CD14-positive monocyte (primary cell): ENCODE results near the gene NAA60. TPM values are rescaled to one million over a fixed set of nuclear protein-coding genes. Genes with fewer than 3 reads are reported as not detected.

ENCODE experiments used
- DNase-seq, 3 donors: peaks; one replicate each; pipeline ENCODE4 v3.0.0-alpha.2; 2011 to 2022
- H2AFZ ChIP-seq: 2 replicates; pipeline ENCODE4 v1.6.0; 2012; ENCODE audit warnings: mild to moderate bottlenecking, low read depth, low read length, inconsistent platforms; ENCODE audit not compliant: insufficient read depth, poor library complexity, severe bottlenecking
- H3K27ac ChIP-seq, 2 donors: 1 replicate in 1 of 2; 2 replicates in 1 of 2; pipeline ENCODE4 v1.5.1; 2012 to 2013; ENCODE audit warnings: low read length in 2 of 2, control low read depth in 1 of 2, inconsistent platforms in 1 of 2, low read depth in 1 of 2, mild to moderate bottlenecking in 1 of 2
- H3K27me3 ChIP-seq, 2 donors: one replicate each; pipeline versions ENCODE4 v1.6.0 to v1.6.1; 2011 to 2013; ENCODE audit warnings: low read length in 2 of 2; ENCODE audit not compliant: control insufficient read depth in 2 of 2, insufficient read depth in 2 of 2
- H3K36me3 ChIP-seq, 2 donors: replicated peaks in 1 of 2; 1 replicate in 1 of 2; 2 replicates in 1 of 2; pipeline versions ENCODE4 v1.5.1 to v1.6.1; 2012 to 2013; ENCODE audit warnings: low read length in 2 of 2, control low read depth in 1 of 2, inconsistent platforms in 1 of 2, mild to moderate bottlenecking in 1 of 2; ENCODE audit not compliant: insufficient read depth in 2 of 2, control insufficient read depth in 1 of 2
- H3K4me1 ChIP-seq, 2 donors: 1 replicate in 1 of 2; 2 replicates in 1 of 2; pipeline versions ENCODE4 v1.5.1 to v1.6.1; 2012 to 2013; ENCODE audit warnings: low read length in 2 of 2, control low read depth in 1 of 2, inconsistent platforms in 1 of 2, mild to moderate bottlenecking in 1 of 2, moderate library complexity in 1 of 2; ENCODE audit not compliant: insufficient read depth in 2 of 2, control insufficient read depth in 1 of 2
- H3K4me2 ChIP-seq: replicated peaks from 2 replicates; pipeline ENCODE3; 2012; ENCODE audit warnings: low read length, moderate library complexity, mild to moderate bottlenecking; ENCODE audit not compliant: poor library complexity, severe bottlenecking; ENCODE audit errors: extremely low read depth
- H3K4me3 ChIP-seq, 3 experiments: fragments of 200-600 bp in 1 of 3; sonication (generic) in 1 of 3; replicated peaks in 1 of 3; 1 replicate in 2 of 3; 2 replicates in 1 of 3; pipeline ENCODE4 v1.5.1; 2011 to 2013; ENCODE audit warnings: low read length in 3 of 3, mild to moderate bottlenecking in 3 of 3, control low read depth in 2 of 3, low read depth in 2 of 3, inconsistent platforms in 1 of 3, moderate library complexity in 1 of 3
- H3K79me2 ChIP-seq: 2 replicates; pipeline ENCODE4 v1.6.0; 2012; ENCODE audit warnings: mild to moderate bottlenecking, control low read depth, inconsistent platforms, low read length, moderate library complexity; ENCODE audit not compliant: insufficient read depth
- H3K9ac ChIP-seq: 2 replicates; pipeline ENCODE4 v1.6.0; 2017; ENCODE audit warnings: low read length, mild to moderate bottlenecking; ENCODE audit not compliant: insufficient read depth, poor library complexity, severe bottlenecking
- H3K9me3 ChIP-seq, 2 donors: replicated peaks in 1 of 2; 1 replicate in 1 of 2; 2 replicates in 1 of 2; pipeline versions ENCODE4 v1.5.1 to v1.6.1; 2012 to 2013; ENCODE audit warnings: low read length in 2 of 2, control low read depth in 1 of 2; ENCODE audit not compliant: control insufficient read depth in 1 of 2, insufficient read depth in 1 of 2
- H4K20me1 ChIP-seq: 2 replicates; pipeline ENCODE4 v1.6.0; 2012; ENCODE audit warnings: mild to moderate bottlenecking, low read length, control low read depth, moderate library complexity; ENCODE audit not compliant: insufficient read depth
- H3K27ac Mint-ChIP-seq, 7 donors: one replicate each; pipeline ENCODE4 v1.8.0; 2020; ENCODE audit warnings: mild to moderate bottlenecking in 7 of 7, mixed read lengths in 7 of 7, moderate library complexity in 6 of 7, inconsistent platforms in 2 of 7
- H3K27me3 Mint-ChIP-seq, 3 donors: one replicate each; pipeline ENCODE4 v1.8.0; 2021 to 2022; ENCODE audit warnings: low read depth in 3 of 3, mild to moderate bottlenecking in 3 of 3, mixed read lengths in 3 of 3, moderate library complexity in 3 of 3, inconsistent platforms in 1 of 3
- H3K36me3 Mint-ChIP-seq, 2 donors: one replicate each; pipeline ENCODE4 v1.8.0; 2020; ENCODE audit warnings: mixed read lengths in 2 of 2, inconsistent platforms in 1 of 2, mild to moderate bottlenecking in 1 of 2
- H3K4me1 Mint-ChIP-seq: one replicate; pipeline ENCODE4 v1.8.0; 2020; ENCODE audit warnings: mild to moderate bottlenecking, mixed read lengths
- H3K4me3 Mint-ChIP-seq, 2 donors: one replicate each; pipeline ENCODE4 v1.8.0; 2020; ENCODE audit warnings: mild to moderate bottlenecking in 2 of 2, mixed read lengths in 2 of 2, moderate library complexity in 1 of 2
- H3K9me3 Mint-ChIP-seq, 7 donors: one replicate each; pipeline ENCODE4 v1.8.0; 2020 to 2022; ENCODE audit warnings: mixed read lengths in 7 of 7, mild to moderate bottlenecking in 6 of 7, moderate library complexity in 6 of 7, inconsistent platforms in 2 of 7
- CTCF ChIP-seq: fragments of 200-600 bp; IDR thresholded peaks from one replicate; pipeline ENCODE4 v1.8.0; 2022; ENCODE audit warnings: antibody characterized with exemption, mild to moderate bottlenecking
- WGBS: methylation state at CpG from one replicate; pipeline ENCODE4 v1.1.5; 2013; ENCODE audit warnings: missing lambda C conversion rate; ENCODE audit not compliant: insufficient coverage; 5-methylcytosine and 5-hydroxymethylcytosine counted together
- intact Hi-C, 2 donors: fragments of 100-400 bp; cut with micrococcal nuclease; formaldehyde crosslinking; loops; one replicate each; pipeline versions ENCODE4 v1.15.0 to v1.15.1; 2023
- polyA plus RNA-seq, 3 donors: library from polyadenylated mRNA; depleted of rRNA in 1 of 3; unstranded in 2 of 3; stranded (reverse) in 1 of 3; fragments of 300-500 nt in 2 of 3; fragments of >200 nt in 1 of 3; fragmentation: Illumina TruSeq in 2 of 3; gene quantifications; 1 replicate in 2 of 3; 2 replicates in 1 of 3; pipeline ENCODE4 v1.2.3, GENCODE V29; 2012 to 2021

The NAA60 gene
- polyA plus RNA-seq, 3 donors = 19.5 to 48.8 (median 29.7) TPM

GRCh38 chr16:3488801-3489200 lies 45.3 kb downstream of the NAA60 start:
- Mint-ChIP-seq H3K36me3 (peaks cover 32 to 39% of the 10 kb centered on the region in 2 donors), H3K4me1 (no peaks in the 10 kb centered on the region), H3K27me3 (peaks cover 0 to 6% (median 0%) of the 10 kb centered on the region in 3 donors), H3K9me3 (no peaks in the 10 kb centered on the region), H3K27ac (no peak overlapping the region), H3K4me3 (no peak overlapping the region)
- TF ChIP-seq CTCF = no peak
- Histone ChIP-seq H3K9ac (no peak overlapping the region), H2AFZ (no peak overlapping the region), H3K4me3 (no peak overlapping the region), H3K27ac (no peak overlapping the region), H3K4me1 (no peaks in the 10 kb centered on the region), H3K79me2 (no peaks in the 10 kb centered on the region), H4K20me1 (peaks cover 7% of the 10 kb centered on the region), H3K4me2 (no peak overlapping the region), H3K27me3 (no peaks in the 10 kb centered on the region), H3K9me3 (no peaks in the 10 kb centered on the region), H3K36me3 (peaks cover 38 to 42% of the 10 kb centered on the region in 2 donors)
- no peak for DNase-seq
- intact Hi-C loops = no loop called here
- WGBS = 83% methylated on average over 6 of the region's 13 CpGs

GRCh38 chr16:3490911-3491629 lies 47.6 kb downstream of the NAA60 start:
- no peak overlapping the region for H3K27ac ChIP-seq
- Mint-ChIP-seq H3K36me3 (peaks cover 12 to 16% of the 10 kb centered on the region in 2 donors), H3K27ac (peak overlapping the region in 1 of 7 donors; percentile 88), H3K27me3 (peaks cover 0 to 6% (median 0%) of the 10 kb centered on the region in 3 donors), H3K4me3 (no peak overlapping the region), H3K4me1 (no peaks in the 10 kb centered on the region), H3K9me3 (no peaks in the 10 kb centered on the region)
- peaks cover 7% of the 10 kb centered on the region for H4K20me1 ChIP-seq
- no peak overlapping the region for H3K4me2 ChIP-seq
- H3K4me3 ChIP-seq = no peak overlapping the region
- DNase-seq = no peak
- 86% methylated on average over 7 of the region's 17 CpGs for WGBS
- no peak for TF ChIP-seq CTCF
- H3K9ac ChIP-seq = no peak overlapping the region
- H3K9me3 ChIP-seq = no peaks in the 10 kb centered on the region
- no peaks in the 10 kb centered on the region for H3K4me1 ChIP-seq
- H2AFZ ChIP-seq = no peak overlapping the region
- peaks cover 16 to 19% of the 10 kb centered on the region in 2 donors for H3K36me3 ChIP-seq
- H3K79me2 ChIP-seq = no peaks in the 10 kb centered on the region
- no peaks in the 10 kb centered on the region for H3K27me3 ChIP-seq
- intact Hi-C loops = no loop called here
